ENCODE measurements around the gene CYP24A1. TPM values are rescaled to one million over a fixed set of nuclear protein-coding genes. Genes with fewer than 3 reads are reported as not detected.
A peak's percentile ranks its signal among the peaks of the same experiment; 100 is the strongest.

Gene CYP24A1
- total and polyA plus RNA-seq, 2 of the 13 experiments (the other 11 are each of a cell fraction or from before 2014, with no cell fraction given) = 9.4 to 32.7 TPM

GRCh38 chr20:54131675-54132611, 41.8 kb downstream of the CYP24A1 start (continued):
- TF ChIP-seq ZNF280D (CRISPR knock-in tag; IDR thresholded peaks at IDR 0.05) (no peak), U2AF2 (IDR thresholded peaks at IDR 0.05; ENCODE audit: low read depth, low read length) (no peak), PRMT3 (CRISPR knock-in tag; IDR thresholded peaks at IDR 0.05; ENCODE audit: borderline replicate concordance, low read depth) (no peak), KAT2B (IDR thresholded peaks at IDR 0.05; ENCODE audit: borderline replicate concordance, low read depth, low read length) (no peak), ZNF354B (CRISPR knock-in tag; IDR thresholded peaks at IDR 0.05) (no peak), BHLHE40 (IDR thresholded peaks at IDR 0.05; ENCODE audit: low read length) (no peak), ZNF556 (CRISPR knock-in tag; IDR thresholded peaks at IDR 0.05; ENCODE audit: borderline replicate concordance) (no peak), SRSF4 (IDR thresholded peaks at IDR 0.05; ENCODE audit: low read depth, low read length, poor library complexity, severe bottlenecking) (no peak), ZZZ3 (CRISPR knock-in tag; IDR thresholded peaks at IDR 0.05; ENCODE audit: borderline replicate concordance) (0 out of 2 replicates have a peak, but pooled peaks have one; percentile 17), ZNF160 (CRISPR knock-in tag; IDR thresholded peaks at IDR 0.05) (no peak), MATR3 (CRISPR knock-in tag; IDR thresholded peaks at IDR 0.05) (no peak), RELA (CRISPR knock-in tag; IDR thresholded peaks at IDR 0.05) (no peak), NBN (conservative IDR thresholded peaks at IDR 0.05) (no peak), ZNF362 (CRISPR knock-in tag; IDR thresholded peaks at IDR 0.05; ENCODE audit: borderline replicate concordance) (no peak), TEAD2 (CRISPR knock-in tag; IDR thresholded peaks at IDR 0.05) (no peak), ZNF318 (CRISPR knock-in tag; IDR thresholded peaks at IDR 0.05) (peak; percentile 90; the same call in 1 of the 2 replicates)
